LNCAP (cell line): ENCODE measurements around the gene GBX1.

Source experiments
- CTCF ChIP-seq: fragments of 450-650 bp; IDR thresholded peaks from 2 replicates; pipeline ENCODE4 v1.5.1; 2017; ENCODE audit warnings: mild to moderate bottlenecking

GBX1 gene

GRCh38 chr7:151144387-151144786, 23.1 kb downstream of the GBX1 start:
- no peak for TF ChIP-seq CTCF

GRCh38 chr7:151143261-151144015, 24.1 kb downstream of the GBX1 start:
- TF ChIP-seq CTCF: no peak

- no peak for TF ChIP-seq CTCF
These were observed 24.8 kb downstream of the GBX1 start for GRCh38 chr7:151142686-151143040.

- TF ChIP-seq CTCF: no peak
These were observed 25.4 kb downstream of the GBX1 start for GRCh38 chr7:151141855-151142685.

- no peak for TF ChIP-seq CTCF
These were observed 26.1 kb downstream of the GBX1 start for GRCh38 chr7:151141311-151141854.

GRCh38 chr7:151140826-151141225, 26.7 kb downstream of the GBX1 start:
- no peak for TF ChIP-seq CTCF

- no peak for TF ChIP-seq CTCF
These were observed 27.7 kb downstream of the GBX1 start for GRCh38 chr7:151139791-151140190.
